HL-60/S4 treated with phorbol 12-myristate 13-acetate at 8.2 ng/mL for 4 days and 3 days (cell line): ENCODE measurements around the gene CAMTA1.

Source experiments
- in situ Hi-C: fragments of 300-500 bp; cut with MboI; formaldehyde crosslinking; loops from 2 replicates; pipeline ENCODE4 v1.15.0; 2022; ENCODE audit warnings: low sequenced_read_pairs

The CAMTA1 gene

DNA sequence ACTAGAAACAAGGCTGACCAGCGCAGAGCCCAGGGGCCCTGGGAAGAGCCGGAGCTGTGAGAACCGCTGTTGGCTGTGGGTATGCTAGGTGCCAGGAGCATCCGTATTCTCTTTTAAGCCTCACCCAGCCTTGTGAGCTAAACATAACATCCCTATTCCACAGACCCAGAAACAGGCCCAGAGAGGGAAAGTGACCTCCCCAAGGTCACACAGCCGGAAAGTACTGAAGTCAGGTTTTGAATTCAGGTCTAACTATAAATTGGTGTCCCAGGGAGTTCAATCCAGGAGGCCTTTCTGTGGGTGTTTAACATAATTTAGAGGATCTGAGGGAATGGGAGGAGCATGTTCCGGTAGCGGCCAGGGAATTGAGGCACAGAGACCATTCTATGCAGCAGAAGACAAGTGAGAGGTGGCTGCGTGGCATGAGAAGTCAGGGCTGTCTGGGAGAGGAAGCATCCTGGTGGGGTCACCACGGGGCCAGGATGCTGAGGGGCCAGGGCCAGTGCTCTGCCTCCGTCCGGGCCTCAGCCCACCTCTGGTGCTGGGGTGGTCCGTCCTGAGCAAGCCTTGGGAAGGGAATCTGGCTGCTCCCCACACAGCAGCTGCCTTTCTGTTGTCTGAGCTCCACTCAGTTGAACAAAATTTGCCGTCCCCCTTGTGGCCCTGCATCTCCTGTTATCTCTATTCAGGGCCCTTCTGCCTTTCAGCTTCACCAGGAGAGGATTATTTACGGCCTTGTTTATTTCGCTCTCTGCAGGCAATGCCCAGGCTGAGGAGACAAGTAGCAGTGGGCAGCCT is 647.0 kb downstream of the CAMTA1 start:
- in situ Hi-C loops = no loop called here

DNA sequence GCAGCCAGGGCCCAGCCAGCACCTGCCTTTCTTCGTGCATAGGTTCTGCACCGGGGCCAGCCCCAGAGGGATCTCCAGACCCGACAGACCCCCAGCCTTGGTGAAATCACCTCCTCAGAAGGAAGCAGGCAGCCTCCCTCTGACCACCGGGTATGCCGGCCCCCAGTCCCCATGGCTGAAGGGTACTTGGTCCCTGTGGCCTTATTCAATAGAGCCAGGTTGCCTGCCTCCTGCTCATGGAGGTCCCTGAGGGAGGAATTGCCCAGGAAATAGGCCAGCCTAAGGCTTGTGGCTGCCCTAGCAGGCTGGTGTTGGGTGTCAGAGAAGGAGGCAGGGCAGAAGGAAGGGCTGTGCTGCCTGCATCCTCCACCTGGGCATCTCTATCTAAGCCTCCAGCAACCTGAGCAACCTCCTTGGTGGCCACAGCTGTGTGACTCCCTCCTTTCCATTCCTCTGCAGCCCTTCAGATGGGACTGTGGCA is 647.7 kb downstream of the CAMTA1 start:
- in situ Hi-C loops = no loop called here

DNA sequence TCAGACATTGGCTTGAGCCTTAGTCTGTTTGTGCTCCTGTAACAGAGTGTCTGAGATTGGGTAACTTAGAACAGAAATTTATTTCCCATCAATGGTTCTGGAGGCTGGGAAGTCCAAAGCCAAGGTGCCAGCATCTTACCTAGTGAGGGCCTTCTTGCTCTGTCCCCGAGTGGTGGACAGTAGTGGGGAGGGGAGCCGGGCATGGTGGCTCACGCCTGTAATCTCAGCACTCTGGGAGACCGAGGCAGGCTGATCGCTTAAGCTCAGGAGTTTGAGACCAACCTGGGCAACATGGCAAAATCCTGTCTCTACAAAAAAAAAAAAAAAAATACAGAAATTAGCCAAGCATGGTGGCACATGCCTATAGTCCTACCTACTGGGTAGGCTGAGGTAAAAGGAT is 649.3 kb downstream of the CAMTA1 start:
- in situ Hi-C loops = no loop called here

- in situ Hi-C loops = no loop called here
Observed at GRCh38 chr1:7435276-7436055, 650.2 kb downstream of the CAMTA1 start.

GRCh38 chr1:7436056-7437005 is 651.1 kb downstream of the CAMTA1 start:
- in situ Hi-C loops = no loop called here

DNA sequence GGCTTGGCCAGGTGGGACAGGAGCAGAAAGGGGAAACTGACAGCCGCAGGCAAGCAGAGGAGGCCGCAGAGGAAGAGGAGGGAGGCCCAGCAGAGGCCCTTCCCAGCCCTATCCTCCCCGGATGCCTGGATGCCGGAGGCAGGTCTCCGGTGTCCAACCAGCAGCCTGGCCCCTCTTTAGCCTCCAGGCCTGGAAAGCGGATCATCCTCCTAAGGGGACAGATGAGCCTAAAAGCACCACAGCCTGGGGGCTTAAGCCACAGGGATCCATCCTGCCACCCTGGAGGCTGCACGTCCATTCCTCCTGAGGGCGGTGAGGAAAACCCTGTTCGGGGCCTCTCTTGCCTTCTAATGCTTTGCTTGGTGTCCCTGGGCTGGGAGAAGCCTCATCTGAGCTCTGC is 651.8 kb downstream of the CAMTA1 start:
- in situ Hi-C loops = no loop called here

- in situ Hi-C loops = no loop called here
Observed at GRCh38 chr1:7437608-7438395, 652.5 kb downstream of the CAMTA1 start.

DNA sequence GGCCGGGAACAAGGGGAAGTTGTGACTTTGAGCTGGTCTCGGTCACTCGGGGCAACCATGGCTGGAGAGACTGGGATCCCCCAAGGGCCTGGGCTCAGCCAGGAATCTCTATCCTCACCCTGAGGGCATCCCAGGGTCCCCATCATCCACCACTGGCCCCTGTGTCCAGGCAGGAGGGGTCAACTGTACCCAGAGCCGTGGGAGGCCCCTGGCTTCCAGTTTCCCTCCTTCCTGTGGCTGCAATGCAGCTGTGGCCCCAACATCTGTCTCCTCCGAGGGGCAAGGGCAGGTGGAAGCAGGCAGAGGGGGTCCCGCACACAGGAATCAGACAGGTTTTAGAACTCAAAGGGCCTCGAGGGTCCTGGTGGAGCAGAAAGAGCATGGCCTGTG is 653.1 kb downstream of the CAMTA1 start:
- in situ Hi-C loops = no loop called here

DNA sequence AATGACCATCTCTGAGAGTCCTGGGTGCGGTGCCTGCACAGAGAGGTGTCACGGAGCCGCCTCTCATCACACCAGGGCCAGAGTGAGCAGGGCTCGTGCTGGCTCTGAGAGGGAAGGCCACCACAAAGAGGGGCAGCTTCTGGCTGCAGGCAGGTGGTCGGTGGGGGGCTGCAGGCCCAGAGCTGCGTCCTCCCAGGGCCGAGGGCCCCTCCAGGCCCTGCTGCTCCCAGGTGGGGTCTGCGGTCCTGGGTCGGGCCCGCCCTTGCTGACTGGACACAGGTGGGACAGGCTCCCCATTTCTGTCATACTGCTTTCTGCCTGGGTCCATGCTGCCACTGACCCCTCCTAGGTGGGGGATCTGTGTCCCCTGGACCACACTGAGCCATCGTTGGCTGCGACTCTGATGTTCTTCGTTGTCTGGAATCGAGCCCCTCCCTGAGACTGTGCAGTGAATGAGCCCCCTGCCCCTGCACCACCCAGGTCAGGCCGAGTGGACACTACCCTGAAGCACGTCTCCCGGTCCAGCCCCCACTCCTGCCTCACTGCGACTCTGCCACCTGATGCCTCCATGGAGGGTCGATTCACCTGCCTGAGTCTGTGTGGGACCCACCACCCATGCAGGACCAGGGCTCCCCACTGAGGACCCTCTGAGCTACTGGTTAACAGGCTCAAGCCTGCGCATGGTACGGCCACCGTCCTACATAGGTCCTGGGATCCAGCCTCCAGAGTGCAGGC is 653.8 kb downstream of the CAMTA1 start:
- in situ Hi-C loops = no loop called here

DNA sequence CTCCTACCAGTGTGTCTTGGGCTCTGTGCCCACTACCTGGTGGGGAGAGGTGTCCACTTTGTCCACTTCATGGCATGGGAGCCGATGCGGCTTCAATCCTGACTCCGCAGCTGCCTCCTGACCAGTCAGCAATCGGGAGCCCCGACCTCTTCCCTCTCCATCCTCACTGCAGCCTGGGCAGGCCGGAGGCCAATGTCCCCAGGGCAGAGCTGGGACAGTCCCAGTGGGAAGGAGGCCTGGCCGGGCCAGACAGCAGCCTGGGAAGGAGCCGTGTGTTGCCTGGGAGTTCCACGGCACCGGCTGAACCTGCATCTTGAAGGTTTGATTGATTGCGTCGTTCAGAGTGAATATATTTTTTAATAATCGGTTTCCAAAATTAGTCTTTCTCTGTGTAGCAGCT is 654.9 kb downstream of the CAMTA1 start:
- in situ Hi-C loops = no loop called here

DNA sequence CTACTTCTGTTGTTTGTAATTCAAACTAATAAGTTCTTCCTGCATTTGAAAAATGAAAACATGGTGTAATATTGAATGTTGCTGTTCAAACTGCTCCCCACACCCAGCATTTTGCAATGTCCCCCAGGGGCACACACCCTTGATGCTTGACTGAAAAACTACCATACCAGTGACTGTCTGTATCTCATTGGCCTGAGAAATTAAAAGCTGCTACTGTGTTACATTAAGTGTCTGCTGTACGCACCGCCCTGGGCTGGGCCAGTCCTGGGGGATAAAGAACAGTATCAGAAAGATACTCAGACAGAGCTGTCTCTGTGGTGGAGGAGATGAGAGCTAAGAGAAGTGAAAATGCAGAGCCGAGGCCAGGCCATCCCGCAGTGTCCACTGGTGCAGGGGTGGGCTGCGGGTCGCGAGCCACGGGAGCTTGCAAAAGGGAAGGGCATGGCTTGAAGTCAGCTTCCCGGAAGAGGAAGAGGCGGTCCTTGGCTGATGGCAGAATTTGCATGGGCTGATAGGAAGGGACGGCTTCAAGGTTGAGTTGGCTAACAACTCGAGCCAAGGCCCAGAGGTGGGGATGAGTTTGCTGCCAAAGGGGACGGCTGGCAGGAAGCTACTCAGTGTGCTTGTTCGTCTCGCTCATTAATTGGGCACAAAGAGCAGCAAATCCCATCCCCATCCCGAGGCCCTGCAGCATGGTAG is 656.0 kb downstream of the CAMTA1 start:
- in situ Hi-C loops = no loop called here

DNA sequence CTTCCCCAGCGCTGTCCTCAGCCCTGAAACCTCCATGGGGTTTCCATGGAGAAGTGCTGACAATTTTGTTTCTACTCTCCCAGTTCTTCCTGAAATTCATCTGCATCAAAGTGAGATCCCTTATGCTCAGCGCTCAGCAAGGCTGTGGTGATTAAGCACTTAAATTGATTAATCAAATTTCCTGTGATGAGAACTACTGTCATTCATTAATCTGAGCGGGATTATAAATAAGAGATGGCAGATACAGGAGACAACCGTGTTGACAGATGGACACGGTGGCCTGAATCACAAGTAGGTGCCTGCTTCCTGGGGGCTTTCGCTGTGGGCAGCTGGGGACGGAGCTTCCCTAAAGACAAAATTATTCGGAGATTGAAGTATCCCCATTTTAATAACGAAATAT is 656.8 kb downstream of the CAMTA1 start:
- in situ Hi-C loops = no loop called here

DNA sequence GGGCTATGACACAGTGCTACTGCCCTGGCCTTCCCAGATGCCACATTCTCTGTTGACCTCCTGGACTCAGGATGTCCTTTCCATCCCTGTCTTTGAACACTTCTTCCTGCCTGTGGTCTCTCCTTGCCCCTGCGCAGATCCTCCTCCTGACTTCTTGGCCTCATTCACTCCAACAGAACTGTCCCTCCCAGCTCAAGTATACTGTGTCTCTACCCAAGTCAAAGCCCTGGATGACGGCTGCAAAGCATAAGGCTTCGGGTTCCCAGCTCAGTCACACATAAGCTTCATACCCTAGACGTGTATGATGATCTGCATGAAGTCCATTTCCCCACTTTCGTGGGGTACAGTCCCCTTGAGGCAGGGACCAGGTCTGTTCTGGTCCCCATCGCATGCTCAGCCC is 657.7 kb downstream of the CAMTA1 start:
- in situ Hi-C loops = no loop called here

DNA sequence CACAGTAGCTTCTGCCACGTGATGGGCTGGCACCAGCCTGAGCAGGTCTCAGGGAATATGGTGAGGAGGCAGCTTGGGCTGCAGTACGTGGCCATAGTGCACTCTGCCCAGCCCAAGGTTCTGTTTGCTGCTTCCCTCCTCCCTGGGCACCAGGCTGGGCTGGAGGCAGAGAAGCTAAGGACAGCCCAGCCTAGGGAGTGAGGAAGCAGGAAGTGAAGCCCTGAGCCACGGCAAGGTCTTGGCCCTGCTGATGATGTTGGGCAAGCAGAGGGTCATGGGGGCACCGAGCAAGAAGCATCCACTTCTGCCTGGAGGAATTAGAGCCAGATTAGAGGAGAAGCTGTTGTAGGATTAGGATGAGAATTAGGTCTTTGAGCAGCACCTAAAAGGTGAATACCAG is 659.1 kb downstream of the CAMTA1 start:
- in situ Hi-C loops = no loop called here

GRCh38 chr1:7447093-7447492 is 661.8 kb downstream of the CAMTA1 start:
- in situ Hi-C loops = no loop called here

DNA sequence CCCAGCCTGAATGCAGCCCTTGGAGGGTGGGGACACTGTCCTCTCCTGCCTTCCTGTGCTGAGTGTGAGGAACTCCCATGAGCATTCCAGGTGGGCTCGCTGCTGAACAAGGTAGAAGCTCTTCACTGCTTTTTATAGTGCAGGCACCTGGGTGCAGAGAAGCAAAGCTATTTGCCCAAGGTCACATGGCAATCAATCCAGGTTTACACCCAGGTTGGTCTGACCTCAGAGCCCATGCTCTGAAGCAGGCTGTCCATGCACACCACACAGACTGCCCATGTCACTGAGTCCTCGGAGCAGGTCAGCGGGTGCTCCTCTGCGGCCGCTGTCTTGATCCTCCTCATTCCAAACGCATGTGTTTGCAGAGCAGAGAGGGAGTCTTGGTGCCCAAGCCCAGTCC is 662.5 kb downstream of the CAMTA1 start:
- in situ Hi-C loops = no loop called here

DNA sequence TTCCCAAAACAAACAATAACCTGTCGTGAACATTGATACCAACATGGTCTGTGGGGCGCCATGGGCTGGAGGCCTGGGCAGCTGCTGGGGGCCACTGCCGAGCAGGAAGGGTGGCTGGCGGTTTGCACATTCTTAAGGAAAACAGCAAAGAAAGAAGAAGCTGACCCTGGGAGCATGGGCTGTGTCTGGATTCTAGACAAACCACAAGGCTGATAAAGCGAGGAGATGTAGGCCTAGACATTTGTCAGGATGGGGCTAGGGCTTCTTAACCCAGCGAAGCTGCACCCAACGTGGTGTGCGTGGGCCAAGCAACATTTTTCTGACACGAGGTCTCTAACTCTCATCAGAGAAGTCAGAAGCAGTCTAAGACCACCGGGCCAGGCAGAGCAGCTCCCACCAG is 663.7 kb downstream of the CAMTA1 start:
- in situ Hi-C loops = no loop called here

DNA sequence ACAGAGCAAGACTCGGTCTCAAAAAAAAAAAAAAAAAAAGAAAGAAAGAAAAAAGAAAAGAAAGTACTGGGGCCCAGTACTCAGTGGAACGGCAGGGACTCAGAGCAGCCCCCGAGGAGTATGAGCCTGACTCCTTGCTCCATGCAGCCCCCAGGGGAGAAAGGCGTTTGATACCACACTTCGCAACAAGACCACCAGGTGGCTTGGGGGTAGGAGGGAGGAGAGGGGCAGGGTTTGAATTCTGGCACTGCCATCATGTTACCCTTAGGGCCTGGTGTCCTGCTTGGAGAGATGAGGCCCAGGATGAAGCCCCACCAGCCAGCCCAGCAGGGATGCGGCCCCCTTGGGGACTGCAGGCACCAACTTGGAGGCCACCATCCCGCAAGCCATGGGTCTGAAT is 664.5 kb downstream of the CAMTA1 start:
- in situ Hi-C loops = no loop called here

DNA sequence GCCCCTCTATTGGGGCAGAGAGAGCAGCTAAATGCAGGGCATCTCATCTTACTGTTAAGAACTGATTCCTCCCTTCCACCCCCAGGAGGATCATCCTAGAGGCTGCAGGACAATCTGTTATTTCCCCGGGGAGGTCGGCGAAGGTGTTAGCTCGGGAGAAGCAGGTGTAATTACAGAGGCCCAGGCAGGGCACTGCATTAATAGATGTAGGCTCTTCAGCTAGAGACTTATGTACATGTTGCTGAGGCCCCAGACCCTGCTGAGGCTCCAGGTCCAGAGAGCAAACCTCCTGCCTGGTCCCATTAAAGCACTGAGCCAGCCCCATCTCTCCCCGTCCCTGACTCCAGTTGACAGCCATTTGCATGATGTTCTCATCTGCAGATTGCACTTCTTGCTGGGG is 665.6 kb downstream of the CAMTA1 start:
- in situ Hi-C loops = no loop called here
